Skeletal muscle tissue (tissue), 4 donors: Measurements from ENCODE around the gene LNP1. TPM values are rescaled to one million over a fixed set of nuclear protein-coding genes. Genes with fewer than 3 reads are reported as not detected.
A peak's percentile ranks its signal among the peaks of the same experiment; 100 is the strongest.

Experiments
- H3K27ac ChIP-seq: one replicate; pipeline ENCODE4 v1.7.0; 2013; ENCODE audit warnings: mild to moderate bottlenecking, low read depth, low read length, inconsistent platforms
- H3K27me3 ChIP-seq, 3 donors: one replicate each; pipeline ENCODE4 v1.7.0; 2013; ENCODE audit warnings: low read length in 3 of 3; ENCODE audit not compliant: control insufficient read depth in 3 of 3, insufficient read depth in 3 of 3
- H3K36me3 ChIP-seq, 3 donors: one replicate each; pipeline ENCODE4 v1.7.0; 2013; ENCODE audit warnings: low read length in 3 of 3; ENCODE audit not compliant: control insufficient read depth in 3 of 3, insufficient read depth in 3 of 3
- H3K4me1 ChIP-seq, 3 donors: one replicate each; pipeline ENCODE4 v1.7.0; 2013; ENCODE audit warnings: low read length in 3 of 3, mild to moderate bottlenecking in 3 of 3; ENCODE audit not compliant: control insufficient read depth in 3 of 3, insufficient read depth in 3 of 3
- H3K4me3 ChIP-seq, 3 donors: one replicate each; pipeline ENCODE4 v1.7.0; 2013; ENCODE audit warnings: low read length in 3 of 3
- H3K9ac ChIP-seq, 3 donors: one replicate each; pipeline ENCODE4 v1.7.0; 2013; ENCODE audit warnings: low read length in 3 of 3, mild to moderate bottlenecking in 3 of 3, moderate library complexity in 2 of 3, low read depth in 1 of 3
- H3K9me3 ChIP-seq, 3 donors: one replicate each; pipeline ENCODE4 v1.7.0; 2013; ENCODE audit warnings: low read length in 3 of 3; ENCODE audit not compliant: control insufficient read depth in 3 of 3
- total RNA-seq: library from RNA; depleted of rRNA; stranded (reverse); fragments of >200 nt; gene quantifications from one replicate; pipeline ENCODE4 v1.2.3, GENCODE V29; 2014
- donor health status: Osteomylitis.

The LNP1 gene
- total RNA-seq, 1 donor from 2014 or later: 7.3 TPM

DNA sequence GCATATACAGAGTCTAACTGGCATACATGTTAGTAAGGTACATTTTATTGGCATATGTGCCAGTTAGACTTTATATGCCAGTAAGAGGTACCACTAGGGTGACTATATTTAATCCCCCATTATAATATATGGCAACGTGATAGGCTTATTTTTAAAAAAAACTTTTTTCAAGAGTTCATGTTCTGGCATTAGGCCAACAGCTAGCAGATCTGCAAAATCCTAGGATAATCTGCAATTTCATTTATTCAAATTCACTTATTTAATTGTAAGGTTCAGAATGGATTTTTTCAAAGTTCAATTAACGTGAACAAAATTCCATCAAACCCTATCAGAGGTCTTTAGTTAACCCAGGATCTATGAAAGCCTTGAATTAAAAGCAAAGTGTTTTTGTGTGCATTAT is 34.9 kb upstream of the LNP1 start:
- H3K36me3 ChIP-seq: peaks cover 19 to 52% (median 49%) of the 10 kb centered on the region in 3 donors

DNA sequence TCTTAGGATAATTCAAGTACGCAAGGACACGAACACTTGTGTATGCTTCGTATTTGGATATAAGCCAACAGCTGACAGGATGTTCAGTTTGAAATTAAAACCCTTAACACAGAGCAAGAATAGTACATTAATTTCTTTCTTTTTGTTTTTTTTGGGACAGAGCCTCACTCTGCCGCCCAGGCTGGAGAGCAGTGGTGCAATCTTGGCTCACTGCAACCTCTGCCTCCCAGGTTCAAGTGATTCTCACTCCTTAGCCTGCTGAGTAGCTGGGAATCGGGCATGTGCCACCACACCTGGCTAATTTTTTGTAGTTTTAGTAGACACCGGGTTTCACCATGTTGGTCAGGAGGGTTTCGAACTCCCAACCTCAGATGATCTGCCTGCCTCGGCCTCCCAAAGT is 32.9 kb upstream of the LNP1 start:
- H3K27me3 ChIP-seq: no peaks in the 10 kb centered on the region

More for the DNA sequence above, 34.9 kb upstream of the LNP1 start:
- H3K27me3 ChIP-seq: no peaks in the 10 kb centered on the region
- no peak overlapping the region for H3K9ac ChIP-seq
- H3K9me3 ChIP-seq: no peaks in the 10 kb centered on the region
- no peak overlapping the region for H3K27ac ChIP-seq
- no peak overlapping the region for H3K4me3 ChIP-seq
- no peaks in the 10 kb centered on the region for H3K4me1 ChIP-seq

DNA sequence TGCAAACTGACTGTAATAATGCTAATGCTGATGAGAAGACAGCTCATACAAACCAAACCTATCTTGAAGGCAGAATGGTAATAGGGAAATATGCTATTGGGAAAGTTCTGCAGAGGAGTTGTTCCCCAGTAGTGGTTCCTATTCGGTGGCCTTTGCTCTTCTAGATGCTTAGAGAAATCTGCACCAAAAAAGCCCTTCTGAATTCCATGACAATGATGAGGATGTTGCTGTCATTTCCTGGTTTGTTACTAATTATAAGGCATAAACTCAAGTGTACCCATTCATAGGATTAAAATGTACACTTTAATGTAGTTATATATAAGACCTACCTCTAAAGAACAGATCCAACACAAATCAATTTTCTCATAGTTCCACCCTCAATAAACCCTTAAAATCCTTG is 30.6 kb upstream of the LNP1 start:
- Histone ChIP-seq H3K27me3 (no peaks in the 10 kb centered on the region), H3K36me3 (peaks cover 29 to 57% (median 51%) of the 10 kb centered on the region in 3 donors), H3K27ac (no peak overlapping the region), H3K4me1 (no peaks in the 10 kb centered on the region), H3K9me3 (no peaks in the 10 kb centered on the region), H3K4me3 (no peak overlapping the region), H3K9ac (no peak overlapping the region)

More for the DNA sequence above, 32.9 kb upstream of the LNP1 start:
- H3K4me3 ChIP-seq: no peak overlapping the region
- peaks cover 30 to 63% (median 54%) of the 10 kb centered on the region in 3 donors for H3K36me3 ChIP-seq
- no peaks in the 10 kb centered on the region for H3K4me1 ChIP-seq
- no peaks in the 10 kb centered on the region for H3K9me3 ChIP-seq
- no peak overlapping the region for H3K27ac ChIP-seq
- H3K9ac ChIP-seq: no peak overlapping the region

DNA sequence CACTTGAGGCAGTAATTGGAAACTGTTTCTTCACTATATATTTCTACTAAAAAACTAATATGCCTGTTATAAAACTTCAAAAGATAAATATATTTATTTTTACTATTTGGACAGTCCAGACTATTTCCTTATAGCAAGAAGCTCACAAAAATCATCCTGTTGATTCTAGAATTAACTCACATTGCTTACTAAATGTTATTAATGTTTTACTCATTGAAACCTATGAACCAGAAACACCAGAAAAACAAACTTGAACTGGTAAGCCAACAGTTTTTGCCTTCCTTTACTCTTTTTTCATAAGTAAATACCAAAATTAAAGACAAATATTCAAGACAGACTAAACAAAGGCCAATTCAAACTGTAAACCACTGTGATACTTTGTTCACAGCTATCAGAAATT is 26.8 kb upstream of the LNP1 start:
- H3K27me3 ChIP-seq: no peaks in the 10 kb centered on the region
- H3K9ac ChIP-seq: no peak overlapping the region
- H3K27ac ChIP-seq: no peak overlapping the region
- H3K36me3 ChIP-seq: peaks cover 25 to 55% (median 48%) of the 10 kb centered on the region in 3 donors
- H3K9me3 ChIP-seq: no peaks in the 10 kb centered on the region
- no peaks in the 10 kb centered on the region for H3K4me1 ChIP-seq
- no peak overlapping the region for H3K4me3 ChIP-seq

DNA sequence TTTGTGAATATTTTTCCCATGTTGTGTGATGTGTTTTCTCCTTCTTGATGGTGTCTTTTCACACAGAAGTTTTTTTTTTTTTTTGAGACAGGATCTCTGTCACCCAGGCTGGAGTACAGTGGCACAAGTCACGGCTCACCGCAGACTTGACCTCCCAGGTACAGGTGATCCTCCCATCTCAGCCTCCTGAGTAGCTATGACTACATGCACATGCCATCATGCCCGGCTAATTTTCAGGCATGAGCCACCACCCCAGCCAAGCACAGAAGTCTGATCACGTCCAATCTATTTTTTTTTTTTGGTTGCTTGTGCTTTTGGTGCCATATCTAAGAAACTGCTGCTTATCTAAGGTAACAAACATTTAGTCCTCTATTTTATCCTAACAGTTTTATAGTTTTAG is 25.0 kb upstream of the LNP1 start:
- Histone ChIP-seq H3K9ac (no peak overlapping the region), H3K4me3 (no peak overlapping the region), H3K9me3 (no peaks in the 10 kb centered on the region), H3K4me1 (no peaks in the 10 kb centered on the region), H3K27ac (no peak overlapping the region), H3K27me3 (no peaks in the 10 kb centered on the region), H3K36me3 (peaks cover 22 to 59% (median 44%) of the 10 kb centered on the region in 3 donors)

DNA sequence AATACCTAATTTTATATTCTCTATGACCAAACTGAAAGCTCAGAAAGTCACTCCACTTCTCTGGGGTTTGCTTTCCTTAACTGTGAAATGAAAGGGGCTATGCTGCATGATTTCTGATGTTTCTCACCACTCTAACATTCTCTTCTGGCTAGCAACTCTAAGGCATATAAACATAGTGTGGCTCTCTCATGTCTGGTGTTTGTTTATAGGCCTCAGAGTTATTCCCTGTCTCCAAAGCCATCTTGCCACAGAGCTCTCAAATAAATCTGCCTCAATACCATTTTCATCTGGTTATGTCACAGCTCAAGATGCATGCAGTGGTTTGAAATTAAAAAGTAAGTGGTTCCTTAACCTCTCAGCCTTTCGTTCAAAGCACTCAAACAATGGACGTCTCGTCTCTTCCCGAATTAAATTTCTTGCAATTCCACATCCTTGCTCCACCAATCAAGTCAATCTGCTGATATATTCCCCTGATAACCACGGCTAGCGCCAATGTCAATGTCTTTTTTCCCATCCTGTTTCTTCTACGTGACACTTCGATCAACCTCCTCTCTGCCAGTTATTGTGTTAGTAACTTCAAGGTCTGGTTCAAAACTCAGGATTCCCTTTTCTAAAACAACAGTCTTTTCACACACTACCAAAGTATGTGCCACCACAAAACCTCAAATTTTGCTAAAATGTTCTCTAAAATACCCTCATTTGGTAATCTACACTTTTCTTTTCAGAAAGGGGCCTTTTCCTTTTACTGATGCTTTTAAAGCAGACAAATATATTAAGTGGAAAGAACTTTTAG is 16.4 kb upstream of the LNP1 start:
- peaks cover 14 to 46% (median 40%) of the 10 kb centered on the region in 3 donors for H3K36me3 ChIP-seq
- H3K9ac ChIP-seq: no peak overlapping the region
- H3K4me3 ChIP-seq: no peak overlapping the region

DNA sequence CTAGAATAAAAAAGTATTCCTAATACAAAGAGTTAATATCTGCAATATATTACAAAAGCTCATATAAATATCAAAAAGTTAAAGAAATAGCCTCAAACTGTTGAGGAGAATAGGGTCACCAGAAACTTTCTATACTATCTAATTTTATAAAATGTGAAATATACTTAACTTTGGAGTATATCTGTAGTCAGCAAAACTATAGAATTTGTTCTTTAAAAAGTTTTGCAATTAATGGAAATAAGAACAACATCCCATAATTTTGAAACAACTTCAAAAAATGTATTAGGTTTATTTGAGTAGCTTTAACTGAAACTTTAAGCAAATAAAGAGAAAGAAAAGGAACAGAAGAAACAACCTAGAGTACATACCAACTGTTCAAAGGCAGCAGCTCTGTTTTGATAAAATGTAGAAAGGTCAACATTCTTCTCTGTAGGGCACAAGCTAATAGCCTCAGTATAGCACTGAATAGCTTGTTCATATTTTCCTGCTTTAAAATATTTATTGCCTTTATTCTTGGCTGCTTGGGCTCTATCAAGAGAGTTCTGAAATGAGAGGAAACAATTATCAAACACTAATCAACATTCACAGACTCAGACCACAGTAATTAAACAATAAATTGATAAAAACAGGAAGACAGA is 14.8 kb upstream of the LNP1 start:
- Histone ChIP-seq H3K27me3 (no peaks in the 10 kb centered on the region), H3K4me3 (no peak overlapping the region), H3K27ac (no peak overlapping the region), H3K9ac (no peak overlapping the region), H3K9me3 (no peaks in the 10 kb centered on the region), H3K4me1 (no peaks in the 10 kb centered on the region), H3K36me3 (peaks cover 12 to 34% (median 32%) of the 10 kb centered on the region in 3 donors)

More for the DNA sequence above, 16.4 kb upstream of the LNP1 start:
- no peak overlapping the region for H3K27ac ChIP-seq
- H3K4me1 ChIP-seq: no peaks in the 10 kb centered on the region
- H3K27me3 ChIP-seq: no peaks in the 10 kb centered on the region
- H3K9me3 ChIP-seq: no peaks in the 10 kb centered on the region

DNA sequence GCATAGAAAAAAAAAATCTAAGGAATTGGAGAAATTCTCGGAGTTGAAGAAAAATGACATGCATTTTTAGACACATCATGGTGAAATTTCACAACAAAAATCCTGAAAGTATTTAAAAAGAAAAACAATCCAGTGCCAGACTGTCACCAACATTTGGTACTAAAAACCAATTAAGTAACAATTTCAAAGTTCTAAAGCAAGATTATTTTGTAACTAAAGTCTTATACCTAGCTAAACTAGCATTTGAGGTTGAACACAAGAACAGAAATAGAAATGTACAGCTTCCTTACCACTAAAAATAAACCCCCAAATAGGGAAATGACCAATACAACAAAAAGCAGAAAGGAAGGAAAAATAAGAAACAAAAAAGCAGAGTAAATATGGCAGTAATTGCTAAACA is 12.3 kb upstream of the LNP1 start:
- H3K9ac ChIP-seq: no peak overlapping the region
- H3K27ac ChIP-seq: no peak overlapping the region

DNA sequence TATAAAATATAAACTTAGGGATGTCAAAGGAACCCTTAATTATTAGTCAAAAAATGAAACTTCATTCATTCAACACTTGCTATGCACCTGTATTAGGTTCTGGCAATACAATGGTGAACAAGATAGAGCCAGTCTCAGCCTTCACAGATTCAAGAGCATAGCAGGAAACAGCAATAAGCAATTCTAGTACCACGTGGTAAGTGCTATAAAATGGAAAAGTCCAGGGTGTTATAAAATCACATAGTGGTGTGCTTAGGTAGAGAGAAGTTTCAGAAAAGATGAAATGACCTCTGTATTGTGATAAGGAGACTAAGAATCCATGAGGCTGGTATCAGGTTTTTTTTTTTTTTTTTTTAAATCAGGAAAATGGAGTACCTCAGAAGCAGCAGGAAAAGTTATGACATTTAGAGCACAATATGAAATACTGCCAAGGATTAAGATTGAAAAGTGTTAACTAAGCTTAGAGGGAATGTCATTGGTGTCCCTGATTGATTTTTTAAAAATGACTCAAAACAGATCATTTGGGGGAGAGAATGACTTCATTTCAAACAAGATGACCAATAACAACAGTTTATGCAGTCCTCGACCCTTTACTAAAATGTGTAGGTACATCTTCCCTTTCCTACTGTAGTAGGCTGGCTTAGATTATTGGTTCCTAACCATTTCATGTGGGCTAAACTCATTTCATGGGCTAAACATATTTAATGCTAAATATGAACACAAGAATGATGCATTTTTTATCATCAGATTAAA is 5.5 kb upstream of the LNP1 start:
- Histone ChIP-seq H3K27ac (peak overlapping the region; percentile 49), H3K4me3 (no peak overlapping the region), H3K4me1 (peaks cover 16 to 26% (median 21%) of the 10 kb centered on the region in 3 donors), H3K36me3 (no peaks in the 10 kb centered on the region), H3K27me3 (no peaks in the 10 kb centered on the region), H3K9ac (no peak overlapping the region), H3K9me3 (no peaks in the 10 kb centered on the region)

More for the DNA sequence above, 12.3 kb upstream of the LNP1 start:
- no peak overlapping the region for H3K4me3 ChIP-seq
- H3K27me3 ChIP-seq: no peaks in the 10 kb centered on the region
- peaks cover 8 to 24% (median 19%) of the 10 kb centered on the region in 3 donors for H3K36me3 ChIP-seq
- H3K4me1 ChIP-seq: no peaks in the 10 kb centered on the region
- H3K9me3 ChIP-seq: no peaks in the 10 kb centered on the region
